Activated CD8-positive, alpha-beta memory T cell treated with anti-CD3 and anti-CD28 coated beads, Interleukin-2, amount 10 ng/mL, durations not matched to agents 7 days and 5 days (primary cell): ENCODE data around the gene KRT81. TPM values are rescaled to one million over a fixed set of nuclear protein-coding genes. Genes with fewer than 3 reads are reported as not detected.

Experiments
- ATAC-seq: fragments of 150-1000 bp; cut with Tn5 transposase; one replicate; pipeline ENCODE4 v1.10.0; 2021; ENCODE audit warnings: moderate library complexity
- CTCF ChIA-PET: fragments of 350-600 bp; sonication (Branson Sonifier 250); formaldehyde crosslinking; loops from one replicate; lab custom pipeline; 2021; ENCODE audit warnings: antibody characterized with exemption; lab: Charles Lee
- DNase-seq: peaks from one replicate; pipeline ENCODE4 v3.0.0-alpha.2; 2020
- H3K27ac Mint-ChIP-seq: one replicate; pipeline ENCODE4 v1.8.0; 2021; ENCODE audit warnings: mild to moderate bottlenecking, mixed read lengths
- H3K27me3 Mint-ChIP-seq: one replicate; pipeline ENCODE4 v1.8.0; 2021; ENCODE audit warnings: mixed read lengths
- H3K36me3 Mint-ChIP-seq: one replicate; pipeline ENCODE4 v1.8.0; 2021; ENCODE audit warnings: mild to moderate bottlenecking, mixed read lengths
- H3K4me1 Mint-ChIP-seq: one replicate; pipeline ENCODE4 v1.8.0; 2021; ENCODE audit warnings: mixed read lengths
- H3K4me3 Mint-ChIP-seq: one replicate; pipeline ENCODE4 v1.8.0; 2021; ENCODE audit warnings: mild to moderate bottlenecking, moderate library complexity, mixed read lengths
- H3K9me3 Mint-ChIP-seq: one replicate; pipeline ENCODE4 v1.8.0; 2022; ENCODE audit warnings: low read depth, mixed read lengths
- total RNA-seq, 2 experiments: library from RNA; stranded (reverse); gene quantifications; one replicate each; pipeline ENCODE4 v1.2.3, GENCODE V29; 2021

Gene KRT81
- total RNA-seq, 2 experiments from 2014 or later: 0.30 TPM; not detected in 1

DNA sequence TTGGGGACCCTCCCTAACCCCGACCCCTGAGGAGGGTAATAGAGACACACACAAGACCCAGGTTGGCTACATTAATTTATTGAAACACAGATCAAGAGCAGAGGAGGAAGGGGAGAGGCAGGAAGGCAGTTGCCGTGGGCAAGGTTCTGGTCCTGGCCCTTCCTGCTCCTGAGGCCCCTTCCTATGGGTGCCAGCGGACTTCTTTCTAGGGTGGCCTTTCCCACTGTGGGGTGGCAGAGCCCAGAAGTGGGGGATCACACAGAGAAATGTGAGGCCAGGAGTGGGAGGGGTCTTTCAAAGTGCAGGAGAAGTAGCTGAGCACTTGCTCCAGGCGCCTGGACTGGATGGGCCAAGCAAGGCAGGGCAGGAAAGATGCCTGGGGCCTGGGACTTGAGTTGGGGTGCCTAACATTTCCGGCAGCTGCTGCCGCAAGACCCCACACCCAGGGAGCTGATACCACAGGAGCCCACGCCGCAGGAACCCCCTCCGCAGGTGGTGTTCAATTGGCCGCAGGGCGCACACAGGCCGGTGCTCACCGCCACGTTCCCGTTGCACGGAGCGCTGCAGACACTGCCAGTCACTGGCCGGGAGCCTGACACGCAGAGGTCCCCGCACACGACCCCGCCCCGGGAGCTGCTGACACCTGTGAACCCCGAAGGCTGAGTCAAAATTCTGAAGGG, 5.3 kb downstream of the KRT81 start:
- CTCF ChIA-PET: interaction anchor here (1.1 to 2.1 kb wide), 6 partner anchors 21 to 131 kb away, joined by 3 to 6 read pairs (median 5); no protein-coding TSS in a partner anchor
- ATAC-seq: no peak
- H3K27ac Mint-ChIP-seq: no peak overlapping the region
- H3K4me1 Mint-ChIP-seq: peaks cover 14% of the 10 kb centered on the region
- no peak for DNase-seq
- peaks cover 7% of the 10 kb centered on the region for H3K27me3 Mint-ChIP-seq
- H3K9me3 Mint-ChIP-seq: no peaks in the 10 kb centered on the region
- H3K4me3 Mint-ChIP-seq: no peak overlapping the region
- H3K36me3 Mint-ChIP-seq: no peaks in the 10 kb centered on the region

DNA sequence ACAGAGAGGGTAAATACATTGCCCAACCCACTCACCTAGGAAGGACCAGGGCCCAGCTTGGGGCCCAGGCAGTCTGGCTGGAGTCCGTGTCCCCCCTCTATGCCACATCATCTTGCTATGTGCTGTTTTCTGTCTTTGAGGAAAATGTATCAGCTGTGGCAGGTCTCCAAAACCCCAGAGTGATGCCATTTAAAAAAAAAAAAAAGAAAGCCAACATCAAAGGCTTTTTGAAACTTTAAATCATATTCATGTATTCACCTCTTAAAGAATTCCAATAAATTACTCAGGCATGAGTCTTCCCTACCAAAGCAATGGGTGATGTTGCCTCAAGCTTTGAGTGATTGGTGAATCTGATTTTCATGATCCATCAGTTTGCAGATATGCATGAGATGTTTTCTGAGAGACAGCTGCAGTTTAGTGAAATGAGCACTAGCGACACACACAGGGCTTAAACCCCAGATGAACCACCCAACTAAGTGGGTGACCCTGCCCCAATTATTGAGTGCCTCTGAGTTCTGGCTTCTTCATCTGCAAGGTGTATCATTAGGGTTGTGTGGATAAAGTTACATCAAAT, 6.1 kb downstream of the KRT81 start:
- DNase-seq (no peak), ATAC-seq (no peak)
- CTCF ChIA-PET: interaction anchor here (1.1 to 1.7 kb wide), 4 partner anchors 22 to 131 kb away, joined by 3 to 5 read pairs (median 4); no protein-coding TSS in a partner anchor

DNA sequence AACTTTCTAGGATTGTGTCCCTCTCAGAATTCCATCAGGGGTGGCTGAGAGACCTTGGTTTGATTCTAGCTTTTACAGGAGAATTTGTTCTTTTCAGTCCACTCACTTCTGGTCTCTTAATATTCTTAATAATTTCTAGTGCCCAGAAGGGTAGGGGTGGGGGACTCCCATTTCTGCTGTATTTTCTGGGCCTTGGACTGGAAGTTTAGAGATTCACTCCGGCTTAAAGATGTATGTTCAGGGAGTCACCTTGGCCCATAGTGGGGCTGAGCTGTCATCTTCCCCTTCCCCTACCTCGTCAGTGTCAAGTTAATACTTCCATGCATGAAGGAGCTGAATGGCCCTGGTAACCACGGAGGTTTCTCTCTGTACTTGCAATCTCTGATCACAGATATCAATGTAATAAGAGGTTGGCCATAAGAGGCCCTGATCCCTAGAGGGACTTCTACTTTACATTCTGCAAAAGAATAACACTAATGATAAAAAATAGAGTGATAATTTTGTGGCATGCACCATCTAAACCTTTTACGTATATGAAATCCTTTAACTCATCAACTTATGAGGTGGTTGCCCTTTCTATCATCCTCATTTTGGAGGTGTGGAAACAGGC, 6.7 kb downstream of the KRT81 start:
- peaks cover 14% of the 10 kb centered on the region for H3K4me1 Mint-ChIP-seq
- ATAC-seq (no peak), DNase-seq (no peak)
- H3K27me3 Mint-ChIP-seq: peaks cover 16% of the 10 kb centered on the region
- CTCF ChIA-PET: interaction anchor here (1.1 to 2.0 kb wide), 7 partner anchors 11 to 130 kb away, joined by 3 to 5 read pairs (median 4); no protein-coding TSS in a partner anchor
- no peaks in the 10 kb centered on the region for H3K9me3 Mint-ChIP-seq
- no peak overlapping the region for H3K4me3 Mint-ChIP-seq
- no peak overlapping the region for H3K27ac Mint-ChIP-seq
- no peaks in the 10 kb centered on the region for H3K36me3 Mint-ChIP-seq

More for the DNA sequence above, 6.1 kb downstream of the KRT81 start:
- Mint-ChIP-seq H3K9me3 (no peaks in the 10 kb centered on the region), H3K4me3 (no peak overlapping the region), H3K27me3 (peaks cover 12% of the 10 kb centered on the region), H3K27ac (no peak overlapping the region), H3K4me1 (peaks cover 14% of the 10 kb centered on the region), H3K36me3 (no peaks in the 10 kb centered on the region)

GRCh38 chr12:52280796-52281560, 10.4 kb downstream of the KRT81 start:
- CTCF ChIA-PET: interaction anchor here (0.6 to 6.1 kb wide), 9 partner anchors 11 to 95 kb away, joined by 3 to 74 read pairs (median 20); partner anchors contain the start of gene KRT81

DNA sequence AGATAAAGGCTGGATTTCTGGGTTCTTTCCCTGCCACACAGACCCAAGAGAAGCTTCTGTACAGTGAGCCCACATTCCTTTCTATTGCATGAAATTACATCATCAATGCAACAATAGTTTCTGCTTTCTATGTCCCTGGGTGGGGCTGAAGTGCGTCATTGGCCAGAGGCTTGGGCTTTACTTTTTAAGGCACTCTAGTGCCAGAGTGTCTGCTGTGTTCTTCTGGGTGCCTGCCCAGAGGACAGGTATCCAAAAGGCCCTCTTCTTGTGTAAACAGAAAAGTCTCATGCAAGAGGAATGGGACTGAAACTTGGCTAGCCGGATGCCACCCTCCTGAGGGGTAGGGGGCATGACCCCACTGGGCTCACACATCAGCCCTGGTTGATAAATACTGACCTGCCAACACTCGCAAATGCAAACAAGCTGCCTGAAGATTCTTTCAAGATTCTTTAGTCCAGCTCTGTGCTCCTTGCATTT, 11.0 kb downstream of the KRT81 start:
- no peak for ATAC-seq
- CTCF ChIA-PET: interaction anchor here (0.6 to 6.1 kb wide), 14 partner anchors 12 to 147 kb away, joined by 3 to 74 read pairs (median 9); partner anchors contain the start of gene KRT81
- no peak overlapping the region for H3K4me3 Mint-ChIP-seq
- H3K27ac Mint-ChIP-seq: no peak overlapping the region
- H3K4me1 Mint-ChIP-seq: peaks cover 5% of the 10 kb centered on the region
- no peaks in the 10 kb centered on the region for H3K36me3 Mint-ChIP-seq
- no peak for DNase-seq
- peaks cover 47% of the 10 kb centered on the region for H3K27me3 Mint-ChIP-seq
- no peaks in the 10 kb centered on the region for H3K9me3 Mint-ChIP-seq

More at GRCh38 chr12:52280796-52281560, 10.4 kb downstream of the KRT81 start:
- DNase-seq (no peak), ATAC-seq (no peak)
- peaks cover 42% of the 10 kb centered on the region for H3K27me3 Mint-ChIP-seq
- no peaks in the 10 kb centered on the region for H3K36me3 Mint-ChIP-seq
- no peaks in the 10 kb centered on the region for H3K9me3 Mint-ChIP-seq
- no peak overlapping the region for H3K4me3 Mint-ChIP-seq
- peaks cover 5% of the 10 kb centered on the region for H3K4me1 Mint-ChIP-seq
- no peak overlapping the region for H3K27ac Mint-ChIP-seq

GRCh38 chr12:52279422-52280318, 11.7 kb downstream of the KRT81 start:
- peaks cover 5% of the 10 kb centered on the region for H3K4me1 Mint-ChIP-seq
- peaks cover 51% of the 10 kb centered on the region for H3K27me3 Mint-ChIP-seq
- H3K27ac Mint-ChIP-seq: no peak overlapping the region
- no peaks in the 10 kb centered on the region for H3K9me3 Mint-ChIP-seq
- ATAC-seq: no peak
- CTCF ChIA-PET: interaction anchor here (0.6 to 6.1 kb wide), 50 partner anchors 9 to 605 kb away, joined by 3 to 74 read pairs (median 4); partner anchors contain the start of genes KRT81 and KRT83
- H3K4me3 Mint-ChIP-seq: no peak overlapping the region
- DNase-seq: no peak
- no peaks in the 10 kb centered on the region for H3K36me3 Mint-ChIP-seq

GRCh38 chr12:52278575-52279421, 12.5 kb downstream of the KRT81 start:
- CTCF ChIA-PET: interaction anchor here (0.6 to 6.1 kb wide), 53 partner anchors 10 to 606 kb away, joined by 3 to 74 read pairs (median 4); partner anchors contain the start of genes KRT81 and KRT83
- peaks cover 5% of the 10 kb centered on the region for H3K4me1 Mint-ChIP-seq
- DNase-seq: peak; percentile 79
- no peaks in the 10 kb centered on the region for H3K36me3 Mint-ChIP-seq
- ATAC-seq: peak; percentile 99
- H3K27me3 Mint-ChIP-seq: peaks cover 59% of the 10 kb centered on the region
- no peak overlapping the region for H3K4me3 Mint-ChIP-seq
- no peaks in the 10 kb centered on the region for H3K9me3 Mint-ChIP-seq
- H3K27ac Mint-ChIP-seq: no peak overlapping the region

GRCh38 chr12:52277486-52278245, 13.7 kb downstream of the KRT81 start:
- CTCF ChIA-PET: interaction anchor here (0.7 to 6.1 kb wide), 16 partner anchors 11 to 813 kb away, joined by 3 to 74 read pairs (median 8); partner anchors contain the start of gene KRT81
- no peaks in the 10 kb centered on the region for H3K9me3 Mint-ChIP-seq
- peaks cover 65% of the 10 kb centered on the region for H3K27me3 Mint-ChIP-seq
- H3K4me3 Mint-ChIP-seq: no peak overlapping the region
- no peaks in the 10 kb centered on the region for H3K36me3 Mint-ChIP-seq
- H3K27ac Mint-ChIP-seq: no peak overlapping the region
- DNase-seq (no peak), ATAC-seq (no peak)
- H3K4me1 Mint-ChIP-seq: peaks cover 5% of the 10 kb centered on the region

DNA sequence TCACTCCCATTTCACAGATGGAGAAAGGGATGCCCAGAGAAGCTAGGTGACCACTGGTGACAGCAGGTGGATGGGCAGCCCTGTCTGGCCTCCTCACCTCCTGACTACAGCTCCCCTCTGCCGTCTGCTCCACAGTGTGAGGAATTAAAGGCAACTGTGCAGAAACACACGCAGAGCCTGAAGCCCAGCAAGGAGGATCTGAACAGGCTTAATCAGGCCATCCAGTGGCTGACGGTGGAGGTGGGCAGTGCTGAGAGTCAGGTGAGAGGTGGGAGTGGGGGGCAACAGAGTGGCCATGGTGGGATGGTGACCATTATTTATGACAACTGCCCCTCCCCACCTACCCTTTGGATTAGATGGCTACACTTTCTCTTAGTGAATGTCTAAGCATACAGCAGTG, 15.6 kb downstream of the KRT81 start:
- ATAC-seq (no peak), DNase-seq (no peak)
- no peaks in the 10 kb centered on the region for H3K36me3 Mint-ChIP-seq
- H3K27me3 Mint-ChIP-seq: peaks cover 67% of the 10 kb centered on the region
- H3K4me1 Mint-ChIP-seq: peaks cover 5% of the 10 kb centered on the region
- no peaks in the 10 kb centered on the region for H3K9me3 Mint-ChIP-seq
- CTCF ChIA-PET: interaction anchor here (1.1 to 1.6 kb wide), 2 partner anchors 31 to 62 kb away, joined by 3 read pairs; no protein-coding TSS in a partner anchor
- no peak overlapping the region for H3K4me3 Mint-ChIP-seq
- no peak overlapping the region for H3K27ac Mint-ChIP-seq

GRCh38 chr12:52274521-52275120, 16.7 kb downstream of the KRT81 start, which contains the start of gene KRT86:
Gene KRT86, plus strand, starts transcription at chr12:52274645. Its CDS starts 27,272 bp downstream, at chr12:52301917.
- no peak within 1 kb of the TSS for H3K4me3 Mint-ChIP-seq
- H3K36me3 Mint-ChIP-seq: no peaks in the 10 kb centered on the region
- H3K27ac Mint-ChIP-seq: no peak within 1 kb of the TSS
- peaks cover 65% of the 10 kb centered on the region for H3K27me3 Mint-ChIP-seq
- CTCF ChIA-PET: interaction anchor here (1.1 to 1.6 kb wide), 2 partner anchors 32 to 61 kb away, joined by 3 read pairs; no protein-coding TSS in a partner anchor
- DNase-seq: no peak
- peaks cover 5% of the 10 kb centered on the region for H3K4me1 Mint-ChIP-seq
- H3K9me3 Mint-ChIP-seq: no peaks in the 10 kb centered on the region
- no peak for ATAC-seq
